Measurements from ENCODE around the gene TMEM151B.

The TMEM151B gene

GRCh38 chr6:44294832-44295791 lies 24.9 kb downstream of the TMEM151B start:
- TF ChIP-seq CTCF (IDR thresholded peaks at IDR 0.05; ENCODE audit: low read depth, low read length): no peak
- DNase-seq (ENCODE audit: low read depth in 2 of 2): no peak
- no peak overlapping the region for H3K4me3 ChIP-seq (replicated peaks in 1 of 2; ENCODE audit: low read depth in 2 of 2, low read length in 2 of 2)

GRCh38 chr6:44297063-44298038 lies 27.1 kb downstream of the TMEM151B start:
- peak; percentile 30 to 35 for DNase-seq (ENCODE audit: low read depth in 2 of 2)
- peak overlapping the region; percentile 46 to 50 for H3K4me3 ChIP-seq (replicated peaks in 1 of 2; ENCODE audit: low read depth in 2 of 2, low read length in 2 of 2)

GRCh38 chr6:44298055-44298803 lies 28.0 kb downstream of the TMEM151B start:
- DNase-seq (ENCODE audit: low read depth in 2 of 2): no peak
- H3K4me3 ChIP-seq (replicated peaks in 1 of 2; ENCODE audit: low read depth in 2 of 2, low read length in 2 of 2): no peak overlapping the region
- TF ChIP-seq CTCF (IDR thresholded peaks at IDR 0.05; ENCODE audit: low read depth, low read length): no peak

More at GRCh38 chr6:44297063-44298038, 27.1 kb downstream of the TMEM151B start:
- TF ChIP-seq CTCF (IDR thresholded peaks at IDR 0.05; ENCODE audit: low read depth, low read length): no peak

- no peak for TF ChIP-seq CTCF (IDR thresholded peaks at IDR 0.05; ENCODE audit: low read depth, low read length)
- H3K4me3 ChIP-seq (replicated peaks in 1 of 2; ENCODE audit: low read depth in 2 of 2, low read length in 2 of 2): no peak overlapping the region
- no peak for DNase-seq (ENCODE audit: low read depth in 2 of 2)
Measured at GRCh38 chr6:44298864-44299263, 28.6 kb downstream of the TMEM151B start.

- no peak for TF ChIP-seq CTCF (IDR thresholded peaks at IDR 0.05; ENCODE audit: low read depth, low read length)
- H3K4me3 ChIP-seq (replicated peaks in 1 of 2; ENCODE audit: low read depth in 2 of 2, low read length in 2 of 2): no peak overlapping the region
- no peak for DNase-seq (ENCODE audit: low read depth in 2 of 2)
Measured at GRCh38 chr6:44300292-44300823, 30.1 kb downstream of the TMEM151B start.

GRCh38 chr6:44301106-44301505 lies 30.9 kb downstream of the TMEM151B start:
- DNase-seq (ENCODE audit: low read depth in 2 of 2): no peak
- no peak for TF ChIP-seq CTCF (IDR thresholded peaks at IDR 0.05; ENCODE audit: low read depth, low read length)
- H3K4me3 ChIP-seq (replicated peaks in 1 of 2; ENCODE audit: low read depth in 2 of 2, low read length in 2 of 2): no peak overlapping the region
